Measurements from ENCODE around the gene ZSWIM8. TPM values are rescaled to one million over a fixed set of nuclear protein-coding genes. Genes with fewer than 3 reads are reported as not detected.

Gene ZSWIM8
- total and polyA plus RNA-seq, 2 donors (not counting 1 experiment from before 2014, with no cell fraction given) = 37.9 to 60.9 TPM

DNA sequence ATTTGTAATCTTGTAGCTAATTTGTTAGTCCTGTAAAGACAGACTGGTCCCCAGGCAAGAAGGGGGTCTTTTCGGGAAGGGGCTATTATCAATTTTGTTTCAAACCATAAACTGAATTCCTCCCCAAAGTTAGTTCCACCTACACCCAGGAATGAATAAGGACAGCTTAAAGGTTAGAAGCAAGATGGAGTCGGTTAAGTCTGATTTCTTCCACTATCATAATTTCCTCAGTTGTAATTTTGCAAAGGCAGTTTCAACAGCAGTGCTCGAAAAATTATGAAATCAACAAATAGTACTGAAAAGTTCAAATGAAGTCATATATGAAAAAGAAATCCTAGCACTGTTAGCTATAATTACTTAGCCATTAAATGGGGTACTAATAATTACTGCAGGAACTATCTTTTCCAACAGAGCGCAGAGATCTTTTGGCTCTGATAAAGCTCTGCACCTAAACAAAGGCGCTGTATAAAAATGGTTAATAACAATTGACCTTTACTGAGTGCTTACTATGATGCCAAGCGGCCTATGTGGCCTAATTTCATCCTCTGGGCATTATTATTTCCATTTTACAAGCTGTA lies 42.0 kb upstream of the ZSWIM8 start:
- no peaks in the 10 kb centered on the region for H3K27me3 ChIP-seq (ENCODE audit: control insufficient read depth, insufficient read depth, low read length)
- DNase-seq (ENCODE audit: low read depth in 2 of 2) = no peak
- no peak for TF ChIP-seq EZH2 (IDR thresholded peaks at IDR 0.05; ENCODE audit: low read length, missing control alignments)
- TF ChIP-seq, protein P1, sequence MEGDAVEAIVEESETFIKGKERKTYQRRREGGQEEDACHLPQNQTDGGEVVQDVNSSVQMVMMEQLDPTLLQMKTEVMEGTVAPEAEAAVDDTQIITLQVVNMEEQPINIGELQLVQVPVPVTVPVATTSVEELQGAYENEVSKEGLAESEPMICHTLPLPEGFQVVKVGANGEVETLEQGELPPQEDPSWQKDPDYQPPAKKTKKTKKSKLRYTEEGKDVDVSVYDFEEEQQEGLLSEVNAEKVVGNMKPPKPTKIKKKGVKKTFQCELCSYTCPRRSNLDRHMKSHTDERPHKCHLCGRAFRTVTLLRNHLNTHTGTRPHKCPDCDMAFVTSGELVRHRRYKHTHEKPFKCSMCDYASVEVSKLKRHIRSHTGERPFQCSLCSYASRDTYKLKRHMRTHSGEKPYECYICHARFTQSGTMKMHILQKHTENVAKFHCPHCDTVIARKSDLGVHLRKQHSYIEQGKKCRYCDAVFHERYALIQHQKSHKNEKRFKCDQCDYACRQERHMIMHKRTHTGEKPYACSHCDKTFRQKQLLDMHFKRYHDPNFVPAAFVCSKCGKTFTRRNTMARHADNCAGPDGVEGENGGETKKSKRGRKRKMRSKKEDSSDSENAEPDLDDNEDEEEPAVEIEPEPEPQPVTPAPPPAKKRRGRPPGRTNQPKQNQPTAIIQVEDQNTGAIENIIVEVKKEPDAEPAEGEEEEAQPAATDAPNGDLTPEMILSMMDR (conservative IDR thresholded peaks at IDR 0.05 in 1 of 2, IDR thresholded peaks at IDR 0.05 in 1 of 2; ENCODE audit: low read depth in 1 of 2, low read length in 2 of 2) = no peak
- H3K9me3 ChIP-seq (ENCODE audit: control insufficient read depth, insufficient read depth, low read depth, low read length) = no peaks in the 10 kb centered on the region
- peaks cover 44% of the 10 kb centered on the region for H3K79me2 ChIP-seq (ENCODE audit: control insufficient read depth, insufficient read depth, low read length)
- H3K9ac ChIP-seq (ENCODE audit: insufficient read depth, low read length) = peak overlapping the region; percentile 86
- H3K36me3 ChIP-seq (ENCODE audit: control insufficient read depth, insufficient read depth, low read length) = peaks cover 8% of the 10 kb centered on the region
- H3K27ac ChIP-seq (ENCODE audit: insufficient read depth, low read length) = peak overlapping the region; percentile 93
- H3K4me1 ChIP-seq (ENCODE audit: control insufficient read depth, extremely low read depth, insufficient read depth, low read length) = no peaks in the 10 kb centered on the region
- no peaks in the 10 kb centered on the region for H4K20me1 ChIP-seq (ENCODE audit: control insufficient read depth, extremely low read depth, insufficient read depth, low read length)
- no peak overlapping the region for H2AFZ ChIP-seq (ENCODE audit: low read length)
- peak overlapping the region; percentile 70 for H3K4me2 ChIP-seq (ENCODE audit: extremely low read depth, insufficient read depth, low read length)
- peak overlapping the region; percentile 85 to 99 (median 94) for H3K4me3 ChIP-seq (replicated peaks in 1 of 4; ENCODE audit: control extremely low read depth in 1 of 4, insufficient read depth in 1 of 4, low read depth in 3 of 4, low read length in 4 of 4)

DNA sequence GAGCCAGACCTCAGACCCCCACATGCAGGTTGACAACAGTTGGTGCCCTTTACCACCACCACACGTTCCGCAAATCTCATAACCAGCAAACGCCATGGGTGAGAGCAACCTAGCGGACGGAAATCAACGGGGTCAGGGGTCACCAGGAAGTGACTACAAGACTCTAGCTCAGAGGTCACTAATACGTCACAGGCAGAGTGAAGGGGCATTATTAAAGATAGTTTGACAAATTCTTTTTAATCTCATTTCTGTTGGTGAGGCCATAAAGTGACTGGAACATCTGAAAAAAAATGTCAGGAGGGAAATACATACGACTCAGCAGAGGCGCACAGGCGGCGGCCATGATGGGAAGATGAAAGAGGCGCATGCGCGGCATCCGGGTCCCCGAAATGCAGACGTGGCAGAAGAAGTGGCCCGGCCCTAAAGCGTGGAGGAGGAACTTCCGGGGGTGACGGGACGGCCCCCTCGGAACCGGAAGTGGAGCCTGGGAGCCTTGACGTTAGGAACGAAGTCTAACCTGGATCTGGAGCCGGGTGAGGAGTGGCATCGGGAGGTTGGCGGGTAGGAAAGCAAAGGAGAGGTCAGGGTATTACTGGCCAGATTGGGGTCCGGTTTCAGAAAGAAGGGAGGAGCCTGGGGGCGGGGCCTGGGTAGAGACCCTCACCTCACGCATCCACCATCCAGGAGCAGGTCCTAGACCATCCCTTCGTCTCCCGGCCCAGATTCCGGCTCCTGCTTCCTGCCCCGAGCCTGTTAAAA lies 41.3 kb upstream of the ZSWIM8 start, which contains the start of gene SEC24C:
Gene SEC24C, plus strand, starts transcription at position 468 of the 759 bp plus-strand sequence. CDS start 2,461 bp downstream, outside the sequence.
- H3K9me3 ChIP-seq (ENCODE audit: control insufficient read depth, insufficient read depth, low read depth, low read length) = no peaks in the 10 kb centered on the region
- peak within 1 kb of the TSS; percentile 86 for H3K9ac ChIP-seq (ENCODE audit: insufficient read depth, low read length)
- peak within 1 kb of the TSS; percentile 85 to 99 (median 94) for H3K4me3 ChIP-seq (replicated peaks in 1 of 4; ENCODE audit: control extremely low read depth in 1 of 4, insufficient read depth in 1 of 4, low read depth in 3 of 4, low read length in 4 of 4)
- H2AFZ ChIP-seq (ENCODE audit: low read length) = peak within 1 kb of the TSS; percentile 74
- H3K36me3 ChIP-seq (ENCODE audit: control insufficient read depth, insufficient read depth, low read length) = peaks cover 8% of the 10 kb centered on the region
- TF ChIP-seq, protein P1 (conservative IDR thresholded peaks at IDR 0.05 in 1 of 2, IDR thresholded peaks at IDR 0.05 in 1 of 2; ENCODE audit: low read depth in 1 of 2, low read length in 2 of 2) = no peak
- no peak for TF ChIP-seq EZH2 (IDR thresholded peaks at IDR 0.05; ENCODE audit: low read length, missing control alignments)
- H3K4me2 ChIP-seq (ENCODE audit: extremely low read depth, insufficient read depth, low read length) = peak within 1 kb of the TSS; percentile 86
- peak; percentile 93 to 97 for DNase-seq (ENCODE audit: low read depth in 2 of 2)
- no peaks in the 10 kb centered on the region for H4K20me1 ChIP-seq (ENCODE audit: control insufficient read depth, extremely low read depth, insufficient read depth, low read length)
- peaks cover 47% of the 10 kb centered on the region for H3K79me2 ChIP-seq (ENCODE audit: control insufficient read depth, insufficient read depth, low read length)
- H3K27me3 ChIP-seq (ENCODE audit: control insufficient read depth, insufficient read depth, low read length) = no peaks in the 10 kb centered on the region
- H3K27ac ChIP-seq (ENCODE audit: insufficient read depth, low read length) = peak within 1 kb of the TSS; percentile 93
- H3K4me1 ChIP-seq (ENCODE audit: control insufficient read depth, extremely low read depth, insufficient read depth, low read length) = no peaks in the 10 kb centered on the region

DNA sequence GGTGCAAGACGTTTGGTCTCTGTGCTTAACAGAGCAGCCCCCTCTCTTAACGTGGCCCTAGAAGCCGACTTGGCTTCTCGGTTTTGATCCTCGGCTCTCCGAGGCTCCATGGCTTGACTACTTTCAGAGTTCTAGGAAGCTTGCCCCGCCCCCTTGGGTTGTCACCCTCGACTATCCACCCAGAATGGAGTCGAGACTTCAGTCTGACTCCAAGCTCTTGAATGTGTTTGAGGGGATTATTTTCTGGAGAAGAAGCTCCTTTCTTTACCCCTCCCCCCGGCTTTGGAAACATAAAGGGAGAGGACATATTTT lies 40.8 kb upstream of the ZSWIM8 start:
- Histone ChIP-seq H3K9ac (ENCODE audit: insufficient read depth, low read length) (peak overlapping the region; percentile 86), H3K36me3 (ENCODE audit: control insufficient read depth, insufficient read depth, low read length) (peaks cover 8% of the 10 kb centered on the region), H3K27ac (ENCODE audit: insufficient read depth, low read length) (peak overlapping the region; percentile 93), H3K4me2 (ENCODE audit: extremely low read depth, insufficient read depth, low read length) (peak overlapping the region; percentile 86), H3K79me2 (ENCODE audit: control insufficient read depth, insufficient read depth, low read length) (peaks cover 50% of the 10 kb centered on the region), H3K9me3 (ENCODE audit: control insufficient read depth, insufficient read depth, low read depth, low read length) (no peaks in the 10 kb centered on the region), H3K4me3 (replicated peaks in 1 of 4; ENCODE audit: control extremely low read depth in 1 of 4, insufficient read depth in 1 of 4, low read depth in 3 of 4, low read length in 4 of 4) (peak overlapping the region; percentile 85 to 99 (median 94)), H4K20me1 (ENCODE audit: control insufficient read depth, extremely low read depth, insufficient read depth, low read length) (no peaks in the 10 kb centered on the region), H2AFZ (ENCODE audit: low read length) (peak overlapping the region; percentile 74), H3K4me1 (ENCODE audit: control insufficient read depth, extremely low read depth, insufficient read depth, low read length) (no peaks in the 10 kb centered on the region), H3K27me3 (ENCODE audit: control insufficient read depth, insufficient read depth, low read length) (no peaks in the 10 kb centered on the region)
- DNase-seq (ENCODE audit: low read depth in 2 of 2) = peak; percentile 56 to 64
- no peak for TF ChIP-seq EZH2 (IDR thresholded peaks at IDR 0.05; ENCODE audit: low read length, missing control alignments)
- TF ChIP-seq, protein P1 (conservative IDR thresholded peaks at IDR 0.05 in 1 of 2, IDR thresholded peaks at IDR 0.05 in 1 of 2; ENCODE audit: low read depth in 1 of 2, low read length in 2 of 2) = no peak
